ENCODE data around the gene GFAP.

The GFAP gene

DNA sequence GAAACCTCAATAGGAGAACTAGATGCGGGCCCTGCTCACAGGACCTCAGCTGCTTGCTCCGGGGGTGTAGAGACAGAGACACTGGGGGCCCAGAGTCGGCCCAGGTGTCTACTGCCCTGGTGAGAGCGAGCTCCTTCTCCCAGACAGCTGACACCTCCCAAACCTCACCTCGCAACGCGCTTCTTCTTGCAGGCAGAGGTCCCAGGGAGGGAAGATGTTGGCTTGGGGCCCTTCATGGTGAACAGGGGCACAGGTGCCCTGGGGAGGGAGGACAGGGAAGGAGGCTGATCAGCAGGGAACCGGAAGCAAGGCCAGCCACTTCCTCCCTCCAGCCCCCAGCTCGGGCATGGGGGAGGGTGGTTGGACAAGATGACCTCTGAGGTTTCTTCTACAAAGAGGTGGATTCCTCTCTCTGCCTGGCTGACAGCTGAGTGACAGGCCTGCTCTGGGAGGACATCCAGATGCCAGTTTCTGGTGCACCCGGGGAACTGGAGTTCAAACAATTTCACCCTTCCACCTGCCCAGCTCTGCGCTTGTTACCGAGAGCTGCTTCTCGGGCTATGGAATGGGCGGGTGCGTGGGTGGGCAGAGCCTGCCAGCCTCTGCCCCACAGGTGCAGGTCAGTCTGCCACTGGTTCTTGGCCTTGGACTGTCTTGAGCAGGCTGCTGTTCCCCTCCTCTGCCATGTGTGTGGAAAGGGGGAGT, 11.7 kb upstream of the GFAP start:
- ChIA-PET POLR2A (interaction anchor here (0.7 to 1.9 kb wide), 4 partner anchors 15 to 125 kb away, joined by 3 to 4 read pairs (median 4); partner anchors contain the start of gene DCAKD), CTCF (interaction anchor here (0.7 to 3.2 kb wide), 5 partner anchors 7 to 679 kb away, joined by 3 to 20 read pairs (median 5); no protein-coding TSS in a partner anchor)
- H3K9me3 ChIP-seq (ENCODE audit: control insufficient read depth, insufficient read depth, low read depth, low read length) = no peaks in the 10 kb centered on the region
- TF ChIP-seq, protein P1, sequence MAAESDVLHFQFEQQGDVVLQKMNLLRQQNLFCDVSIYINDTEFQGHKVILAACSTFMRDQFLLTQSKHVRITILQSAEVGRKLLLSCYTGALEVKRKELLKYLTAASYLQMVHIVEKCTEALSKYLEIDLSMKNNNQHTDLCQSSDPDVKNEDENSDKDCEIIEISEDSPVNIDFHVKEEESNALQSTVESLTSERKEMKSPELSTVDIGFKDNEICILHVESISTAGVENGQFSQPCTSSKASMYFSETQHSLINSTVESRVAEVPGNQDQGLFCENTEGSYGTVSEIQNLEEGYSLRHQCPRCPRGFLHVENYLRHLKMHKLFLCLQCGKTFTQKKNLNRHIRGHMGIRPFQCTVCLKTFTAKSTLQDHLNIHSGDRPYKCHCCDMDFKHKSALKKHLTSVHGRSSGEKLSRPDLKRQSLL (tag by site-specific recombination; IDR thresholded peaks at IDR 0.05) = no peak
- TF ChIP-seq SP2 (tag by site-specific recombination; IDR thresholded peaks at IDR 0.05) = 0 out of 2 replicates have a peak, but pooled peaks have one; percentile 4
- peaks cover 46 to 67% of the 10 kb centered on the region in 2 experiments for H3K36me3 ChIP-seq (ENCODE audit: control insufficient read depth in 2 of 2, insufficient read depth in 1 of 2, low read length in 2 of 2)
- H3K4me1 ChIP-seq (ENCODE audit: control insufficient read depth, insufficient read depth, low read length) = no peaks in the 10 kb centered on the region; the same call in 1 of the 2 replicates
- no peak overlapping the region for H3K4me3 ChIP-seq (ENCODE audit: low read depth, low read length)
- H3K27ac ChIP-seq (ENCODE audit: extremely low read depth, low read depth, low read length) = no peak overlapping the region

DNA sequence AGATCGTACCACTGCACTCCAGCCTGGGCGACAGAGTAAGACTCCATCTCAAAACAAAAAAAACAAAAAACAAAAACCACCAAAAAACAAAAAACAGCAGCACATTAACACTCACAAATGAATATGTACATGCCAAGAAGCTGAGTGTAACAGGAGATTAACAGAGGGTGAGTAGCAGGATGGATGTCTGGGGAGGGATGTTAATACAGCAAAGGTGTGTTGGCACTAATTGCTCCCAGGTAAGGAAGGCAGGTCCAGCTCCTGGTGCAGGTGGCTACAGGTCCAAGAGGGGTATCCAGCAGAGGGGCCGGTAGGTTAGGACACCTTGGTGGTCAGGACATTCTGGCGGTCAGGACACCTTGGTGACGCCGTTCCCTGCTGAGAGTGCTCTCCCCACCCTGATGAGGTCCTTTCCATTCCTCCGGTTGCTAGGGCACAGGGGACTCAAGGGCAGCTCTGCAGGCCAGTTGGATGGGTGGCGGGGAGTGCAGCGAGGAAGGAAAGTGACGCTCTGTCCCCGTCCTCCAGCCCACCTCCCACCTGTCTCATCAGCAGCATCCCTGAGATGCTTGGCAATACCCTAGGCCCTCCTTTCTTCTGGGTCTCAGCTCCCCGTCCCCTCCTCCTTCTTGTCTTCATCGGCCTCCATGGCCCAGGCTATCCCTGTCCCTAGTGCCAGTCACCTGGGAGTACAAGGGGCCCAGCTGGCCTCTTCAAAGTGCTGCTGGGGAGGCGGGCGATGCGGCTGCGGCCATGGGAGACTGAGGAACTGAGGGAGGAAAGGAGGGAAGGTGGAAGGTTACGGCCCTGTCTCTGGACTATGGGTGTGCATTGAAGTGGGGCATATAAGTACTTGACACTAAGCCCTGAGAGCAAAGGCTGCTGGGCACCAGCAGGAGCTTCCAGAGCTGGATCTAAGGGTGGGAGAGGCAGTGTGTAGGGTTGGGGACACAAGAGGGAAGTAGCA, 10.7 kb upstream of the GFAP start:
- Histone ChIP-seq H3K27ac (ENCODE audit: extremely low read depth, low read depth, low read length) (no peak overlapping the region), H3K4me1 (ENCODE audit: control insufficient read depth, insufficient read depth, low read length) (no peaks in the 10 kb centered on the region; the same call in 1 of the 2 replicates), H3K9me3 (ENCODE audit: control insufficient read depth, insufficient read depth, low read depth, low read length) (no peaks in the 10 kb centered on the region), H3K4me3 (ENCODE audit: low read depth, low read length) (no peak overlapping the region), H3K36me3 (ENCODE audit: control insufficient read depth in 2 of 2, insufficient read depth in 1 of 2, low read length in 2 of 2) (peaks cover 38 to 57% of the 10 kb centered on the region in 2 experiments)
- TF ChIP-seq ZNF366 (tag by site-specific recombination; conservative IDR thresholded peaks at IDR 0.05) = peak; percentile 37; the same call in 1 of the 2 replicates
- no peak for TF ChIP-seq MZF1 (tag by site-specific recombination; IDR thresholded peaks at IDR 0.05; ENCODE audit: borderline replicate concordance)
- TF ChIP-seq PRDM1 (tag by site-specific recombination; IDR thresholded peaks at IDR 0.05) = no peak
- TF ChIP-seq ZNF223 (tag by site-specific recombination; IDR thresholded peaks at IDR 0.05) = no peak
- peak; percentile 98 for TF ChIP-seq ZNF10 (tag by site-specific recombination; IDR thresholded peaks at IDR 0.05)
- TF ChIP-seq ZEB2 (tag by site-specific recombination; IDR thresholded peaks at IDR 0.05) = peak; percentile 80
- TF ChIP-seq, protein P2, sequence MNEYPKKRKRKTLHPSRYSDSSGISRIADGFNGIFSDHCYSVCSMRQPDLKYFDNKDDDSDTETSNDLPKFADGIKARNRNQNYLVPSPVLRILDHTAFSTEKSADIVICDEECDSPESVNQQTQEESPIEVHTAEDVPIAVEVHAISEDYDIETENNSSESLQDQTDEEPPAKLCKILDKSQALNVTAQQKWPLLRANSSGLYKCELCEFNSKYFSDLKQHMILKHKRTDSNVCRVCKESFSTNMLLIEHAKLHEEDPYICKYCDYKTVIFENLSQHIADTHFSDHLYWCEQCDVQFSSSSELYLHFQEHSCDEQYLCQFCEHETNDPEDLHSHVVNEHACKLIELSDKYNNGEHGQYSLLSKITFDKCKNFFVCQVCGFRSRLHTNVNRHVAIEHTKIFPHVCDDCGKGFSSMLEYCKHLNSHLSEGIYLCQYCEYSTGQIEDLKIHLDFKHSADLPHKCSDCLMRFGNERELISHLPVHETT (tag by site-specific recombination; IDR thresholded peaks at IDR 0.05) = peak; percentile 13; the same call in 1 of the 2 replicates
- TF ChIP-seq, protein P3, sequence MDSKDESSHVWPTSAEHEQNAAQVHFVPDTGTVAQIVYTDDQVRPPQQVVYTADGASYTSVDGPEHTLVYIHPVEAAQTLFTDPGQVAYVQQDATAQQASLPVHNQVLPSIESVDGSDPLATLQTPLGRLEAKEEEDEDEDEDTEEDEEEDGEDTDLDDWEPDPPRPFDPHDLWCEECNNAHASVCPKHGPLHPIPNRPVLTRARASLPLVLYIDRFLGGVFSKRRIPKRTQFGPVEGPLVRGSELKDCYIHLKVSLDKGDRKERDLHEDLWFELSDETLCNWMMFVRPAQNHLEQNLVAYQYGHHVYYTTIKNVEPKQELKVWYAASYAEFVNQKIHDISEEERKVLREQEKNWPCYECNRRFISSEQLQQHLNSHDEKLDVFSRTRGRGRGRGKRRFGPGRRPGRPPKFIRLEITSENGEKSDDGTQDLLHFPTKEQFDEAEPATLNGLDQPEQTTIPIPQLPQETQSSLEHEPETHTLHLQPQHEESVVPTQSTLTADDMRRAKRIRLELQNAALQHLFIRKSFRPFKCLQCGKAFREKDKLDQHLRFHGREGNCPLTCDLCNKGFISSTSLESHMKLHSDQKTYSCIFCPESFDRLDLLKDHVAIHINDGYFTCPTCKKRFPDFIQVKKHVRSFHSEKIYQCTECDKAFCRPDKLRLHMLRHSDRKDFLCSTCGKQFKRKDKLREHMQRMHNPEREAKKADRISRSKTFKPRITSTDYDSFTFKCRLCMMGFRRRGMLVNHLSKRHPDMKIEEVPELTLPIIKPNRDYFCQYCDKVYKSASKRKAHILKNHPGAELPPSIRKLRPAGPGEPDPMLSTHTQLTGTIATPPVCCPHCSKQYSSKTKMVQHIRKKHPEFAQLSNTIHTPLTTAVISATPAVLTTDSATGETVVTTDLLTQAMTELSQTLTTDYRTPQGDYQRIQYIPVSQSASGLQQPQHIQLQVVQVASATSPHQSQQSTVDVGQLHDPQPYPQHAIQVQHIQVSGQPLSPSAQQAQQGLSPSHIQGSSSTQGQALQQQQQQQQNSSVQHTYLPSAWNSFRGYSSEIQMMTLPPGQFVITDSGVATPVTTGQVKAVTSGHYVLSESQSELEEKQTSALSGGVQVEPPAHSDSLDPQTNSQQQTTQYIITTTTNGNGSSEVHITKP (tag by site-specific recombination; IDR thresholded peaks at IDR 0.05) = peak; percentile 46
- TF ChIP-seq ZNF600 (tag by site-specific recombination; IDR thresholded peaks at IDR 0.05) = peak; percentile 90
- CTCF ChIA-PET = interaction anchor here (0.6 to 3.2 kb wide), 7 partner anchors 8 to 678 kb away, joined by 3 to 20 read pairs (median 5); partner anchors contain the start of gene ACBD4
- POLR2A ChIA-PET = interaction anchor here (0.7 to 1.9 kb wide), 3 partner anchors 16 to 99 kb away, joined by 3 to 4 read pairs (median 3); no protein-coding TSS in a partner anchor

All from HEK293 (cell line).